Astrocyte of the spinal cord (primary cell): ENCODE measurements around the gene PTPRN2.

ENCODE experiments used
- DNase-seq: peaks from one replicate; pipeline ENCODE4 v3.0.0; 2011; ENCODE audit warnings: low read depth, low spot score
- H3K4me3 ChIP-seq: 2 replicates; pipeline ENCODE4 v1.5.1; 2011; ENCODE audit warnings: low read depth, mild to moderate bottlenecking, low read length, moderate library complexity
- CTCF ChIP-seq: IDR thresholded peaks from 2 replicates; pipeline ENCODE4 v1.5.1; 2012; ENCODE audit warnings: low read depth, mild to moderate bottlenecking, low read length, inconsistent platforms
- in situ Hi-C: cut with HindIII; loops from 2 replicates; pipeline ENCODE4 v1.10.0; 2017; ENCODE audit warnings: low sequenced_read_pairs

PTPRN2 gene

GRCh38 chr7:158008267-158008666, 579.4 kb downstream of the PTPRN2 start:
- TF ChIP-seq CTCF = no peak
- in situ Hi-C loops = no loop called here
- H3K4me3 ChIP-seq = no peak overlapping the region
- no peak for DNase-seq

GRCh38 chr7:158007697-158008257, 579.8 kb downstream of the PTPRN2 start:
- in situ Hi-C loops = no loop called here
- DNase-seq = no peak
- H3K4me3 ChIP-seq = no peak overlapping the region
- TF ChIP-seq CTCF = no peak

- in situ Hi-C loops = no loop called here
These were observed 580.6 kb downstream of the PTPRN2 start for GRCh38 chr7:158006841-158007696.

GRCh38 chr7:158005531-158005930, 582.1 kb downstream of the PTPRN2 start:
- no peak overlapping the region for H3K4me3 ChIP-seq
- in situ Hi-C loops = no loop called here
- no peak for TF ChIP-seq CTCF
- no peak for DNase-seq

More at GRCh38 chr7:158006841-158007696, 580.6 kb downstream of the PTPRN2 start:
- H3K4me3 ChIP-seq = no peak overlapping the region
- no peak for TF ChIP-seq CTCF
- DNase-seq = no peak

GRCh38 chr7:158004123-158004490, 583.5 kb downstream of the PTPRN2 start:
- no peak overlapping the region for H3K4me3 ChIP-seq
- DNase-seq = no peak
- TF ChIP-seq CTCF = no peak
- in situ Hi-C loops = no loop called here

- in situ Hi-C loops = no loop called here
- DNase-seq = no peak
- no peak for TF ChIP-seq CTCF
These were observed 584.0 kb downstream of the PTPRN2 start for GRCh38 chr7:158003441-158004122.

More at GRCh38 chr7:158003441-158004122, 584.0 kb downstream of the PTPRN2 start:
- H3K4me3 ChIP-seq = no peak overlapping the region
